Prostate gland (tissue), 2 donors: ENCODE data around the gene DCLRE1A. TPM values are rescaled to one million over a fixed set of nuclear protein-coding genes. Genes with fewer than 3 reads are reported as not detected.

Source experiments
- DNase-seq: peaks from one replicate; pipeline ENCODE4 v3.0.0-alpha.2; 2019; ENCODE audit warnings: low spot score
- H3K27ac ChIP-seq, 2 donors: fragments of 200-600 bp; sonication (generic); 2 replicates each; pipeline ENCODE4 v1.5.1; 2017 to 2019
- H3K27me3 ChIP-seq: fragments of 200-600 bp; sonication (generic); replicated peaks from 2 replicates; pipeline ENCODE4 v1.5.1; 2019; ENCODE audit not compliant: insufficient read depth
- H3K36me3 ChIP-seq, 2 donors: fragments of 200-600 bp; sonication (generic); 1 replicate in 1 of 2; 2 replicates in 1 of 2; pipeline versions ENCODE4 v1.5.1 to v1.8.1; 2017 to 2019
- H3K4me1 ChIP-seq: fragments of 200-600 bp; sonication (generic); replicated peaks from 2 replicates; pipeline ENCODE4 v1.5.1; 2019
- H3K4me3 ChIP-seq, 2 donors: fragments of 200-600 bp; sonication (generic); 2 replicates each; pipeline ENCODE4 v1.5.1; 2017 to 2019
- H3K9me3 ChIP-seq: fragments of 200-600 bp; sonication (generic); 2 replicates; pipeline ENCODE4 v1.5.1; 2017
- CTCF ChIP-seq, 4 experiments: fragments of 200-600 bp in 2 of 4; fragments of 450-650 bp in 2 of 4; sonication (generic) in 2 of 4; IDR thresholded peaks; 1 replicate in 3 of 4; 2 replicates in 1 of 4; pipeline ENCODE4 v1.5.1; 2016 to 2019; ENCODE audit warnings: antibody characterized with exemption in 4 of 4, mild to moderate bottlenecking in 2 of 4, moderate library complexity in 2 of 4
- POLR2A ChIP-seq: fragments of 450-650 bp; IDR thresholded peaks from one replicate; pipeline ENCODE4 v1.6.1; 2016; ENCODE audit warnings: antibody characterized with exemption, mild to moderate bottlenecking
- POLR2AphosphoS5 ChIP-seq: sonication (generic); formaldehyde crosslinking; IDR thresholded peaks from one replicate; pipeline ENCODE4 v1.6.1; 2017; ENCODE audit warnings: antibody characterized with exemption
- WGBS: methylation state at CpG from one replicate; pipeline ENCODE4 v1.1.5; 2018; 5-methylcytosine and 5-hydroxymethylcytosine counted together
- intact Hi-C: fragments of 100-400 bp; cut with DNase I; formaldehyde crosslinking; loops from one replicate; pipeline ENCODE4 v1.14.2; 2022
- total RNA-seq, 2 donors: library from RNA; depleted of rRNA; stranded (reverse); fragments of >200 nt; gene quantifications; one replicate each; pipeline ENCODE4 v1.1.0, GENCODE V29; 2016

The DCLRE1A gene
- total RNA-seq, 2 donors from 2014 or later = 6.2 to 9.7 TPM

- Histone ChIP-seq H3K9me3 (no peaks in the 10 kb centered on the region), H3K4me1 (no peaks in the 10 kb centered on the region), H3K36me3 (no peaks in the 10 kb centered on the region), H3K4me3 (no peak overlapping the region), H3K27ac (no peak overlapping the region), H3K27me3 (no peaks in the 10 kb centered on the region)
- WGBS = 96% methylated on average over 3 of the region's 3 CpGs
- DNase-seq = no peak
- intact Hi-C loops = no loop called here
- TF ChIP-seq CTCF (IDR thresholded peaks at IDR 0.05) = no peak
- no peak for TF ChIP-seq POLR2A
- no peak for TF ChIP-seq POLR2AphosphoS5
Observed at GRCh38 chr10:113872139-113873030, 18.5 kb upstream of the DCLRE1A start.

DNA sequence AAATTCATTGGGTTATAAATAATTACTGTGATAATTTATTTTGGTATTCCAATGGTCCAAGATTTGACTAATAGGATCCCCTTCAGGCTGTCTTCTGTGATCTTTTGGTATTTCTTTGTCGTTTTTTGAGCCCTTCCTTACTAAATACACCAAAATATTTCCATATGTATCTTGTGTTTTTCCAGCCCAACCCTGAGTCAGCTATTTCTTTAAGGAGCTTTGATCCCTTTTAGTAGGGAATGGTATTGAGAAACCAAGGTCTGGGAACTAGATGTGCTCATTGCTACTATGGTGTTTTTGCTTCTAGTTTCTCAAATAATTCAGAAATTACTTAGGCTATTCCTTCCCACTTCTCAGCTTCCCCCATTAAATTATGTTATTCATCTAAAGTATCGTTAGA, 15.9 kb upstream of the DCLRE1A start:
- no peak overlapping the region for H3K4me3 ChIP-seq
- 89% methylated on average over 2 of the region's 2 CpGs for WGBS
- no peak overlapping the region for H3K27ac ChIP-seq
- DNase-seq = no peak
- H3K27me3 ChIP-seq = no peaks in the 10 kb centered on the region
- H3K36me3 ChIP-seq = no peaks in the 10 kb centered on the region
- H3K4me1 ChIP-seq = no peaks in the 10 kb centered on the region
- intact Hi-C loops = no loop called here
- no peak for TF ChIP-seq POLR2AphosphoS5
- no peak for TF ChIP-seq CTCF (IDR thresholded peaks at IDR 0.05)
- TF ChIP-seq POLR2A = no peak
- H3K9me3 ChIP-seq = no peaks in the 10 kb centered on the region

DNA sequence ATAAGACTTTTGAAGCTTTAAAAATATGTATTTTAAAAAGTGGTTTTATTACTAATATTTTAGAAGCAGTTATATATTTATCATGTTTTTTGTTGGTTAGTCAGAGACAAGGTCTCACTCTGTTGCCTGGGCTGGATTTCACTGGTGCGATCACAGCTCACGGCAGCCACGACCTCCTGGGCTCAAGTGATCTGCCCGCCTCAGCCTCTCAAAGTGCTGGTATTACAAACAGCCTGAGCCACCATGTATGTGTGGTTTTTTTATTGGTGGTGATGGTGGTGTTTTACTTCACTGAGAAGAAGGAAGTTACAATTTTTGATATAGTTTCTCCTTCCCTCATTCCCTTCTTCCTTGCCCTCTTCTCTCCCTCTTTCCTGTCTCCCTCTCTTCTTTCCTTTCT, 14.0 kb upstream of the DCLRE1A start:
- Histone ChIP-seq H3K4me1 (no peaks in the 10 kb centered on the region), H3K36me3 (no peaks in the 10 kb centered on the region), H3K4me3 (no peak overlapping the region), H3K27ac (no peak overlapping the region), H3K27me3 (no peaks in the 10 kb centered on the region), H3K9me3 (no peaks in the 10 kb centered on the region)
- no peak for TF ChIP-seq POLR2A
- no peak for TF ChIP-seq CTCF (IDR thresholded peaks at IDR 0.05)
- no peak for TF ChIP-seq POLR2AphosphoS5
- WGBS = 95% methylated on average over 4 of the region's 4 CpGs
- DNase-seq = no peak
- intact Hi-C loops = no loop called here

GRCh38 chr10:113866551-113867394, 12.9 kb upstream of the DCLRE1A start:
- no peak for DNase-seq
- TF ChIP-seq POLR2A (no peak), CTCF (IDR thresholded peaks at IDR 0.05) (no peak), POLR2AphosphoS5 (no peak)
- Histone ChIP-seq H3K9me3 (no peaks in the 10 kb centered on the region), H3K4me1 (no peaks in the 10 kb centered on the region), H3K27ac (no peak overlapping the region), H3K4me3 (no peak overlapping the region), H3K36me3 (no peaks in the 10 kb centered on the region), H3K27me3 (no peaks in the 10 kb centered on the region)
- WGBS = 95% methylated on average over 5 of the region's 5 CpGs
- intact Hi-C loops = no loop called here
